NCI-H345 treated with DMSO at 0.1 percent for 48 hours (cell line): ENCODE measurements around the gene CCDC71L.

Source experiments
- DNase-seq: peaks from one replicate; lab custom pipeline; 2025; ENCODE audit not compliant: unreplicated experiment; lab: John Stamatoyannopoulos, UW

The CCDC71L gene

GRCh38 chr7:106609416-106609815, 51.5 kb downstream of the CCDC71L start:
- no peak for DNase-seq

GRCh38 chr7:106608661-106609060, 52.3 kb downstream of the CCDC71L start:
- DNase-seq: no peak
